Astrocyte (in vitro differentiated cells and primary cell): ENCODE results near the gene PASK.

ENCODE experiments used
- CTCF ChIP-seq: IDR thresholded peaks from 2 replicates; pipeline ENCODE4 v1.5.1; 2011; ENCODE audit warnings: low read depth, mild to moderate bottlenecking, inconsistent platforms, low read length, moderate library complexity; ENCODE audit not compliant: insufficient read depth
- EZH2 ChIP-seq: IDR thresholded peaks from 2 replicates; pipeline ENCODE4 v1.6.1; 2012; ENCODE audit warnings: mild to moderate bottlenecking, low read length, inconsistent platforms; ENCODE audit not compliant: insufficient read depth

- TF ChIP-seq EZH2 (no peak), CTCF (no peak)
Observed at GRCh38 chr2:241092677-241093076, 56.6 kb downstream of the PASK start.
